VCaP (cell line): ENCODE data around the gene TPRA1.

Source experiments
- H3K27ac ChIP-seq: fragments of 450-650 bp; 2 replicates; pipeline ENCODE4 v1.5.1; 2017
- CTCF ChIP-seq: fragments of 450-650 bp; conservative IDR thresholded peaks from 2 replicates; pipeline ENCODE4 v1.5.1; 2017; ENCODE audit warnings: mild to moderate bottlenecking, moderate library complexity

Gene TPRA1

GRCh38 chr3:127622772-127623576 is 32.4 kb upstream of the TPRA1 start:
- no peak overlapping the region for H3K27ac ChIP-seq
- TF ChIP-seq CTCF = no peak

GRCh38 chr3:127622031-127622430 is 31.5 kb upstream of the TPRA1 start:
- no peak overlapping the region for H3K27ac ChIP-seq
- no peak for TF ChIP-seq CTCF

- no peak overlapping the region for H3K27ac ChIP-seq
- no peak for TF ChIP-seq CTCF
These were observed 30.3 kb upstream of the TPRA1 start for GRCh38 chr3:127620637-127621375.

- no peak for TF ChIP-seq CTCF
- H3K27ac ChIP-seq = no peak overlapping the region
These were observed 28.4 kb upstream of the TPRA1 start for GRCh38 chr3:127618891-127619290.

- TF ChIP-seq CTCF = no peak
- H3K27ac ChIP-seq = no peak overlapping the region
These were observed 26.5 kb upstream of the TPRA1 start for GRCh38 chr3:127616836-127617605.

GRCh38 chr3:127615631-127616305 is 25.2 kb upstream of the TPRA1 start:
- no peak overlapping the region for H3K27ac ChIP-seq
- no peak for TF ChIP-seq CTCF
